ENCODE measurements around the gene LSM7.

LSM7 gene

GRCh38 chr19:2294687-2295335 lies 33.6 kb downstream of the LSM7 start:
- no peak overlapping the region for H3K4me3 ChIP-seq (replicated peaks; ENCODE audit: insufficient read depth, low read length)
- DNase-seq (ENCODE audit: low read depth in 1 of 2, low spot score in 1 of 2), result no peak

GRCh38 chr19:2291185-2291751 lies 37.1 kb downstream of the LSM7 start:
- Histone ChIP-seq H3K4me3 (replicated peaks; ENCODE audit: insufficient read depth, low read length) (peak overlapping the region; percentile 92), H3K27ac (replicated peaks) (peak overlapping the region; percentile 100), H3K27me3 (ENCODE audit: insufficient read depth, poor library complexity, severe bottlenecking) (no peaks in the 10 kb centered on the region)
- no peak for TF ChIP-seq SPI1 (IDR thresholded peaks at IDR 0.05; ENCODE audit: borderline replicate concordance, low read depth)
- no peak for TF ChIP-seq POLR2AphosphoS5 (IDR thresholded peaks at IDR 0.05; ENCODE audit: low read depth)
- TF ChIP-seq REST (IDR thresholded peaks at IDR 0.05; ENCODE audit: insufficient replicate concordance, low read depth), result no peak
- TF ChIP-seq CTCF (IDR thresholded peaks at IDR 0.05; ENCODE audit: insufficient read depth, low read length), result no peak
- no peak for TF ChIP-seq GABPA (IDR thresholded peaks at IDR 0.05; ENCODE audit: low read depth)
- DNase-seq (ENCODE audit: low read depth in 1 of 2, low spot score in 1 of 2), result no peak

More at GRCh38 chr19:2294687-2295335, 33.6 kb downstream of the LSM7 start:
- TF ChIP-seq SPI1 (IDR thresholded peaks at IDR 0.05; ENCODE audit: borderline replicate concordance, low read depth) (no peak), POLR2AphosphoS5 (IDR thresholded peaks at IDR 0.05; ENCODE audit: low read depth) (no peak), GABPA (IDR thresholded peaks at IDR 0.05; ENCODE audit: low read depth) (no peak), CTCF (IDR thresholded peaks at IDR 0.05; ENCODE audit: insufficient read depth, low read length) (no peak), REST (IDR thresholded peaks at IDR 0.05; ENCODE audit: insufficient replicate concordance, low read depth) (no peak)
- no peaks in the 10 kb centered on the region for H3K27me3 ChIP-seq (ENCODE audit: insufficient read depth, poor library complexity, severe bottlenecking)
- no peak overlapping the region for H3K27ac ChIP-seq (replicated peaks)

GRCh38 chr19:2290441-2291184 lies 37.8 kb downstream of the LSM7 start:
- Histone ChIP-seq H3K27me3 (ENCODE audit: insufficient read depth, poor library complexity, severe bottlenecking) (no peaks in the 10 kb centered on the region), H3K4me3 (replicated peaks; ENCODE audit: insufficient read depth, low read length) (peak overlapping the region; percentile 92), H3K27ac (replicated peaks) (peak overlapping the region; percentile 100)
- no peak for TF ChIP-seq CTCF (IDR thresholded peaks at IDR 0.05; ENCODE audit: insufficient read depth, low read length)
- TF ChIP-seq SPI1 (IDR thresholded peaks at IDR 0.05; ENCODE audit: borderline replicate concordance, low read depth), result no peak
- no peak for TF ChIP-seq GABPA (IDR thresholded peaks at IDR 0.05; ENCODE audit: low read depth)
- TF ChIP-seq POLR2AphosphoS5 (IDR thresholded peaks at IDR 0.05; ENCODE audit: low read depth), result no peak
- no peak for TF ChIP-seq REST (IDR thresholded peaks at IDR 0.05; ENCODE audit: insufficient replicate concordance, low read depth)
- DNase-seq (ENCODE audit: low read depth in 1 of 2, low spot score in 1 of 2), result no peak

Data from HL-60 (cell line).